NT2/D1 (cell line): ENCODE results near the gene ZNF792.

ENCODE experiments used
- YY1 ChIP-seq: IDR thresholded peaks from 2 replicates; pipeline ENCODE4 v1.6.1; 2011; ENCODE audit not compliant: insufficient read length, insufficient read depth
- ZNF274 ChIP-seq: IDR thresholded peaks from 2 replicates; pipeline ENCODE4 v1.6.1; 2011; ENCODE audit warnings: mild to moderate bottlenecking, low read depth, low read length

DNA sequence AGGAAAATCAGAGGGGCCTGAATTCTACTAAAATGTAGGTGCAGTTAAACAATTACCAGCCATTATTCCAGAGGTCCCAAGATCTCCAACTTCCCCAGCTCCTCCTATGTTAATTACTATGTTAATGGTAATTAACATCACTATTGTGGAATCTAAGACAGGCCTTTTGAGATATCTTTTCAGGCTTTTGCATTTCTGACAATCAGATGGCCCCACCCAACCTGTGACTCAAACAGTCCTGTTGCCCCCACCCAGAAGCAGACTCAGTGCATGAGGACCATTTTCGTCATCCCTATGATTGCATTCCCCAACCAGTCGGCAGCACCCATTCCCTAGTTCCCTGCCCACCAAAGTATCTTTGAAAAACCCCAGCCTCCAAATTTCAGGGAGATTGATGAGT lies 45.8 kb downstream of the ZNF792 start:
- TF ChIP-seq YY1 (no peak), ZNF274 (no peak)
